Dermis microvascular lymphatic vessel endothelial cell (primary cell): ENCODE measurements around the gene POLR3K. TPM values are rescaled to one million over a fixed set of nuclear protein-coding genes. Genes with fewer than 3 reads are reported as not detected.
"Not testable (repeated sequence)": the region's sequence is repeated elsewhere in the genome, so short reads cannot be mapped to it uniquely, and the experiment has no call there.

Experiments used
- DNase-seq, 2 donors: peaks; one replicate each; pipeline versions ENCODE4 v3.0.0 to v3.0.0-alpha.2; 2010; ENCODE audit warnings: low read depth in 2 of 2
- total RNA-seq: library from RNA; depleted of rRNA; stranded (reverse); fragments of >200 nt; gene quantifications from 2 replicates; pipeline ENCODE4 v1.2.1, GENCODE V29; 2014

The POLR3K gene
- total RNA-seq, 1 donor from 2014 or later, result 4.9 TPM

- not testable (repeated sequence) for DNase-seq
These were observed 32.5 kb downstream of the POLR3K start for GRCh38 chr16:20886-21285.

DNA sequence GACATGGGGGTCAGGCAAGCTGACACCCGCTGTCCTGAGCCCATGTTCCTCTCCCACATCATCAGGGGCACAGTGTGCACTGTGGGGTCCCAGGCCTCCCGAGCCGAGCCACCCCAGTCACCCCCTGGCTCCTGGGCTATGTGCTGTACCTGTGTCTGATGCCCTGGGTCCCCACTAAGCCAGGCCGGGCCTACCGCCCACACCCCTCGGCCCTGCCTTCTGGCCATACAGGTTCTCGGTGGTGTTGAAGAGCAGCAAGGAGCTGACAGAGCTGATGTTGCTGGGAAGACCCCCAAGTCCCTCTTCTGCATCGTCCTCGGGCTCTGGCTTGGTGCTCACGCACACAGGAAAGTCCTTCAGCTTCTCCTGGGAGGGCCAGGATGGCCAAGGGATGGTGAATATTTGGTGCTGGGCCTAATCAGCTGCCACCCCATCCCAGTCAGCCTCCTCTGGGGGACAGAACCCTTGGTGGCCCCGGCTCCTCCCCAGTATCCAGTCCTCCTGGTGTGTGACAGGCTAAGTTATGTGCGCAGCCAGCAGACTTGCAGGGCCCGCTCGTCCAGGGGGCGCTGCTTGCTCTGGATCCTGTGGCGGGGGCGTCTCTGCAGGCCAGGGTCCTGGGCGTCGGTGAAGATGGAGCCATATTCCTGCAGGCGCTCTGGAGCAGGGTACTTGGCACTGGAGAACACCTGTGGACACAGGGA, 36.2 kb downstream of the POLR3K start:
- not testable (repeated sequence) for DNase-seq

GRCh38 chr16:10772-11171, 42.6 kb downstream of the POLR3K start:
- DNase-seq, result not testable (repeated sequence)

- no peak for DNase-seq
These were observed 43.3 kb downstream of the POLR3K start for GRCh38 chr16:9903-10665.

Other genes with a start within 250 kb of the POLR3K start
- gene SNRNP25, start 220 bp upstream of the POLR3K start, total RNA-seq, result 15.6 and 27.1 TPM in 2 replicates
- 14.5 and 22.6 TPM in 2 replicates for gene RHBDF1, start 19.0 kb upstream of the POLR3K start, total RNA-seq
- gene MPG, start 24.6 kb upstream of the POLR3K start, total RNA-seq, result 187 and 208 TPM in 2 replicates
- 3.2 and 8.0 TPM in 2 replicates for gene NPRL3, start 85.1 kb upstream of the POLR3K start, total RNA-seq
- gene HBZ, start 99.0 kb upstream of the POLR3K start, total RNA-seq, result not detected in 2 replicates
- gene HBM, start 112.4 kb upstream of the POLR3K start, total RNA-seq, result not detected in 2 replicates
- 0.51 TPM in 1 of 2 replicates, not detected in the other for gene HBA2, start 119.3 kb upstream of the POLR3K start, total RNA-seq
- not detected in 2 replicates for gene HBA1, start 123.1 kb upstream of the POLR3K start, total RNA-seq
- gene HBQ1, start 126.9 kb upstream of the POLR3K start, total RNA-seq, result 0.63 and 1.4 TPM in 2 replicates
- 27.6 and 31.2 TPM in 2 replicates for gene LUC7L, start 175.8 kb upstream of the POLR3K start, total RNA-seq
- 33.1 and 58.9 TPM in 2 replicates for gene FAM234A, start 181.2 kb upstream of the POLR3K start, total RNA-seq
- gene RGS11, start 222.3 kb upstream of the POLR3K start, total RNA-seq, result 0.26 and 0.38 TPM in 2 replicates
- 0.13 TPM in 1 of 2 replicates, not detected in the other for gene ARHGDIG, start 227.0 kb upstream of the POLR3K start, total RNA-seq
- under 0.01 TPM in 1 of 2 replicates, not detected in the other for gene PDIA2, start 229.6 kb upstream of the POLR3K start, total RNA-seq